GM12878 (cell line): ENCODE measurements around the gene MED6. TPM values are rescaled to one million over a fixed set of nuclear protein-coding genes. Genes with fewer than 3 reads are reported as not detected.

Experiments
- ETV6 ChIP-seq, 2 experiments: fragments of 450-650 bp in 1 of 2; IDR thresholded peaks in 1 of 2; conservative IDR thresholded peaks in 1 of 2; 2 replicates each; pipeline ENCODE4 v1.6.1; 2014; ENCODE audit warnings: antibody characterized with exemption in 1 of 2, borderline replicate concordance in 1 of 2, low read depth in 1 of 2, mild to moderate bottlenecking in 1 of 2, moderate library complexity in 1 of 2
- NR2C2 ChIP-seq: IDR thresholded peaks from 2 replicates; pipeline ENCODE4 v1.6.1; 2011; ENCODE audit warnings: borderline replicate concordance, low read depth; ENCODE audit not compliant: control insufficient read depth, insufficient read length
- NRF1 ChIP-seq: conservative IDR thresholded peaks from 2 replicates; pipeline ENCODE4 v1.6.1; 2011; ENCODE audit warnings: mild to moderate bottlenecking, low read depth, low read length, improper control_type of control experiment
- SUZ12 ChIP-seq: fragments of 200-600 bp; sonication (generic); IDR thresholded peaks from one replicate; pipeline ENCODE4 v1.6.1; 2018; ENCODE audit warnings: antibody characterized with exemption, mild to moderate bottlenecking; ENCODE audit not compliant: unreplicated experiment
- TBL1XR1 ChIP-seq: IDR thresholded peaks from 2 replicates; pipeline ENCODE4 v1.6.1; 2012; ENCODE audit warnings: low read depth, low read length, improper control_type of control experiment
- ZNF217 ChIP-seq: fragments of 450-650 bp; IDR thresholded peaks from 2 replicates; pipeline ENCODE4 v1.6.1; 2017; ENCODE audit warnings: antibody characterized with exemption, mild to moderate bottlenecking
- polyA plus RNA-seq, 11 experiments: library from polyadenylated mRNA; depleted of rRNA in 4 of 11; unstranded in 6 of 11; stranded (reverse) in 5 of 11; fragments of >200 nt; fragmentation: Nextera tagmentation in 4 of 11; fragmentation: Illumina TruSeq in 1 of 11; extraction: Ambion mirVana in 4 of 11; extraction: Trizol in 1 of 11; gene quantifications; 1 replicate in 1 of 11; 2 replicates in 10 of 11; pipeline versions ENCODE4 v1.2.1 to v1.2.3, GENCODE V29; 2011 to 2016; ENCODE audit warnings: inconsistent platforms in 2 of 11, missing spikeins in 2 of 11, low read depth in 1 of 11
- total RNA-seq, 4 experiments: library from RNA; depleted of rRNA in 3 of 4; stranded (reverse); fragments of >200 nt in 3 of 4; fragmentation: Illumina TruSeq in 1 of 4; extraction: Trizol in 1 of 4; gene quantifications; 2 replicates each; pipeline versions ENCODE4 v1.2.1 to v1.2.3, GENCODE V29; 2013 to 2021
- TF ChIP-seq, protein P1 (sequence below): fragments of 450-650 bp; conservative IDR thresholded peaks from 2 replicates; pipeline ENCODE4 v1.6.1; 2017; ENCODE audit warnings: mild to moderate bottlenecking, moderate library complexity
- TF ChIP-seq, protein P2 (sequence below): fragments of 450-650 bp; formaldehyde crosslinking; IDR thresholded peaks from 2 replicates; pipeline ENCODE4 v1.5.0; 2022; ENCODE audit warnings: mild to moderate bottlenecking, missing genetic modification characterization

The MED6 gene
- total and polyA plus RNA-seq, 10 of the 15 experiments (the other 5 are each of a cell fraction or from before 2014, with no cell fraction given), result 29.2 to 74.9 (median 46.2) TPM

GRCh38 chr14:70576891-70577290, 23.6 kb downstream of the MED6 start (continued):
- TF ChIP-seq, protein P1, sequence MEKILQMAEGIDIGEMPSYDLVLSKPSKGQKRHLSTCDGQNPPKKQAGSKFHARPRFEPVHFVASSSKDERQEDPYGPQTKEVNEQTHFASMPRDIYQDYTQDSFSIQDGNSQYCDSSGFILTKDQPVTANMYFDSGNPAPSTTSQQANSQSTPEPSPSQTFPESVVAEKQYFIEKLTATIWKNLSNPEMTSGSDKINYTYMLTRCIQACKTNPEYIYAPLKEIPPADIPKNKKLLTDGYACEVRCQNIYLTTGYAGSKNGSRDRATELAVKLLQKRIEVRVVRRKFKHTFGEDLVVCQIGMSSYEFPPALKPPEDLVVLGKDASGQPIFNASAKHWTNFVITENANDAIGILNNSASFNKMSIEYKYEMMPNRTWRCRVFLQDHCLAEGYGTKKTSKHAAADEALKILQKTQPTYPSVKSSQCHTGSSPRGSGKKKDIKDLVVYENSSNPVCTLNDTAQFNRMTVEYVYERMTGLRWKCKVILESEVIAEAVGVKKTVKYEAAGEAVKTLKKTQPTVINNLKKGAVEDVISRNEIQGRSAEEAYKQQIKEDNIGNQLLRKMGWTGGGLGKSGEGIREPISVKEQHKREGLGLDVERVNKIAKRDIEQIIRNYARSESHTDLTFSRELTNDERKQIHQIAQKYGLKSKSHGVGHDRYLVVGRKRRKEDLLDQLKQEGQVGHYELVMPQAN, result no peak
- no peak for TF ChIP-seq NR2C2
- TF ChIP-seq ZNF217, result no peak
- TF ChIP-seq, protein P2, sequence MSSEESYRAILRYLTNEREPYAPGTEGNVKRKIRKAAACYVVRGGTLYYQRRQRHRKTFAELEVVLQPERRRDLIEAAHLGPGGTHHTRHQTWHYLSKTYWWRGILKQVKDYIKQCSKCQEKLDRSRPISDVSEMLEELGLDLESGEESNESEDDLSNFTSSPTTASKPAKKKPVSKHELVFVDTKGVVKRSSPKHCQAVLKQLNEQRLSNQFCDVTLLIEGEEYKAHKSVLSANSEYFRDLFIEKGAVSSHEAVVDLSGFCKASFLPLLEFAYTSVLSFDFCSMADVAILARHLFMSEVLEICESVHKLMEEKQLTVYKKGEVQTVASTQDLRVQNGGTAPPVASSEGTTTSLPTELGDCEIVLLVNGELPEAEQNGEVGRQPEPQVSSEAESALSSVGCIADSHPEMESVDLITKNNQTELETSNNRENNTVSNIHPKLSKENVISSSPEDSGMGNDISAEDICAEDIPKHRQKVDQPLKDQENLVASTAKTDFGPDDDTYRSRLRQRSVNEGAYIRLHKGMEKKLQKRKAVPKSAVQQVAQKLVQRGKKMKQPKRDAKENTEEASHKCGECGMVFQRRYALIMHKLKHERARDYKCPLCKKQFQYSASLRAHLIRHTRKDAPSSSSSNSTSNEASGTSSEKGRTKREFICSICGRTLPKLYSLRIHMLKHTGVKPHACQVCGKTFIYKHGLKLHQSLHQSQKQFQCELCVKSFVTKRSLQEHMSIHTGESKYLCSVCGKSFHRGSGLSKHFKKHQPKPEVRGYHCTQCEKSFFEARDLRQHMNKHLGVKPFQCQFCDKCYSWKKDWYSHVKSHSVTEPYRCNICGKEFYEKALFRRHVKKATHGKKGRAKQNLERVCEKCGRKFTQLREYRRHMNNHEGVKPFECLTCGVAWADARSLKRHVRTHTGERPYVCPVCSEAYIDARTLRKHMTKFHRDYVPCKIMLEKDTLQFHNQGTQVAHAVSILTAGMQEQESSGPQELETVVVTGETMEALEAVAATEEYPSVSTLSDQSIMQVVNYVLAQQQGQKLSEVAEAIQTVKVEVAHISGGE, result no peak
- no peak for TF ChIP-seq NRF1
- TF ChIP-seq ETV6 (conservative IDR thresholded peaks at IDR 0.05 in 1 of 2, IDR thresholded peaks at IDR 0.05 in 1 of 2; ENCODE audit: borderline replicate concordance in 1 of 2, low read depth in 1 of 2), result no peak
- no peak for TF ChIP-seq TBL1XR1
- TF ChIP-seq SUZ12, result no peak
- TF ChIP-seq, all 136 proteins: peak for 0
